ENCODE data around the gene MMP1.
A peak's percentile ranks its signal among the peaks of the same experiment; 100 is the strongest.

Gene MMP1

DNA sequence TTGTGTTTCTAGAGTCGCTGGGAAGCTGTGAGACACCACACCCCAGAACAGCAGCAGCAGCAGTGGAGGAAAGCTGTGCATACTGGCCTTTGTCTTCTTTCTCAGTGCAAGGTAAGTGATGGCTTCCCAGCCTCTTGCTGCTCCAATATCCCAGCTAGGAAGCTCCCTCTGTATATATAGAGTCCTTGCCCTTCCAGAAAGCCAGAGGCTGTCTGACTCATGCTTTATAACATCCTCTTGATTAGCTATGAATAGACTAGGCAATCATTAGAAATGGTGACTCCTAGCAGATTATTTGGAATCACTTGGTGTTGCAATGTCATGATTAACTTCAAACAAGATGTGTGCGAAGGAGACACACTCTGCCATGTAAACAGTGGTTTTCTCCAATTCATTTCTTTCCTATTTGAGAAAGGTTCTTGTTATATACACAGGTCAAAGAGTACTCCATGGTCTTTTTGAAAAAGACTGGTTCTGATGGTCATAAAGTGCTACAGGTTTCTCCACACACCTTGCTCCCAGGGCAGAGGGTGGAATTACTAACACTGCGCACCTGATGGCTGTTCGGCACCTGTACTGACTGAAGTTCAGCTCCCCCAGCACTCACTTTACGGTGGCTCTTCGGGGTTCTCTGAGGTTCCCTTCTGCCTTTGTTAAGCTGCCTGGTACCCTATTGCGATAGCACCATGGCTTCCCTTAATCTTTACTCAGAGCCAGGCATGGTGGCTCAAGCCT is at the start of gene MMP1:
TSS of gene MMP1 (minus strand) at position 149 of the 735 bp plus-strand sequence. CDS start at position 81, 68 bp downstream.
- peak; percentile 95 for DNase-seq (ENCODE audit: low spot score)

DNA sequence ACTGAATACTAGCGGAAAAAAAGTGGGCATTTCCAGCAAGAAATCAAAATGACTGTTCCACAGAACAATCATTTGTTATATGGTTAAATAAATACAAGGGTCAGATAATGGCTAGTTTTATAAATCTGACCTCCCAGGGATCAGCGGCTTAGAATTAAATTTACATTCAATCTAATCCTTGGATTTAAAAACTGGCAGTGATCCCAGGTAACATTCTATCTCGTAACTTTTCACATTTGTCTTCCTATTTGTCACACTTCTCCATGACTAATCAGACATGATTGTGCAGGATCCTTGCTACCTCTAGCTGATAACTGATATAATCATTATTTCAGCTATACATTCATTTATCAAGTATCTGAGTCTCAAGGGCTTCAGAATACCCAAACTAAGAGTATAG is 48.3 kb upstream of the MMP1 start:
- no peak for DNase-seq (ENCODE audit: low spot score)

DNA sequence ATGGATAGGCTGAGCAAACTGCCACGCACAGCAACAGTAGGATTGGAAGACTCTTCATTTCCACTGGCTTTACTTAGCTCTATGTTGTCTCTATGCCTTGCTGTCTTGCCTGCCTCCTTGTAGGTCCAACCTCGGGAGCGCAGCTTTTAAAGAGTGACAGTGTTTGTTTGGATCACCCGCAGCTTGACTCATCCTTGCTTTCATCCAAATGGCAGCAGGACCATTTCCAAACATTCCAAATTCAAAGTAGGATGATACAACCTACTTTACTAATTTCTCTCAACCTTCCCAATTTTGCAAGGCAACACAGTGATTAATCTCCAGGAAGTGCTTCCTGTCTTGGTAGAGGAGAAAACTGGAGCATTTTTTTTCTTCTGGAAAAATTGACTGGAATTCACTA is 45.5 kb upstream of the MMP1 start, which contains the start of gene MMP3:
TSS of gene MMP3 (minus strand) at position 121 of the 400 bp plus-strand sequence. CDS start at position 58, 63 bp downstream.
- DNase-seq (ENCODE audit: low spot score) = peak; percentile 31

DNA sequence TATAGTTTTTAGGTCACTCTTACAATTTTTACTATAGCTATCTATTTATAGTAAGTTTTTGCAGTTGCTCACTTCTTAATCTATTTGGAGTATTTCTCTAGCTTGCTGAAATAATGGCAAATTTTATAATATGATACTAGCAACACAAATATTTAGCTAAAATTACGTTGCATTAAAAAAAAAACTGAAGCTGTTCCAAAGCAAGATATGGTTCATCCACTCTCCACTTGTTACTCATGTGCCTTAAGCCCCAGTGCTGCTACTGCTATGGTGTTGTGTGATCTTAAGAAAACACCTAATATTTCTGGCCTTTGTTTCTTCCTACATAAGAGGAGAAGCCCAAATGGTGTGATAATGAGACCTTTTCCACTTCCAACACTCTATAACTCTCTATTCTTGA is 45.0 kb upstream of the MMP1 start:
- DNase-seq (ENCODE audit: low spot score) = no peak

DNA sequence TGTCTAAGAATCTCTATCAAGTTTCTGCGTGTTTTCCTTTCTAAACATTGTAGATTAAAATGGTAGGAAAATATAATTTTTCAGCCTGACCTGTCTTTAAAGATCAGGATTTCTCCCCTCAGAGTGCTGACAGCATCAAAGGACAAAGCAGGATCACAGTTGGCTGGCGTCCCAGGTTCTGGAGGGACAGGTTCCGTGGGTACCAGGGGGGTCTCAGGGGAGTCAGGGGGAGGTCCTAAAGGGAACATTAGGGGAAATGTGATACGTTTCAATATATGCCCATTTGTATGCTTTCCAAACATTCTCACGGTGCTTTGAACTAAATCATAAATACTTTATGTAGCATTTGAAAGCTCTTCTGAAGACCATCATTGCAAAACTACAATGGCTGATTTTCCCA is 42.1 kb upstream of the MMP1 start:
- no peak for DNase-seq (ENCODE audit: low spot score)

DNA sequence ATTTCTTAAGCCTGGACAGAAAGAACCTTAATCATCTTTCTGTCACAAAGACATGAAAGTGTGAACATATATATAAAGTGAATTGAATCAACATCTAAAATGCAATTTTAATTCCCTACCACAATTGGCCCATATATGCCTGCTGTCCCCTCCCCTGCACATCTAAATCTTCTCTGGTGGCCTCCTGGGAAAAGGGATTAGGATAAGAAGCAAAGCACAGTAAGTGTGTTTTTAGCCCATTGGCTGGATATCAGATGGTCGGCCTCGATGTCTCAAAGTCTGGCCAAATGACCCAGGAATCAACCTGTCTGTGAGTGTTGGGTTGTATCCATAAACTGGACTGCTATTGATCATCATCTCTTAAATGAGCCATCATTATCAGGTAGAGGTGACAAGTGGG is 39.7 kb upstream of the MMP1 start:
- DNase-seq (ENCODE audit: low spot score) = no peak

DNA sequence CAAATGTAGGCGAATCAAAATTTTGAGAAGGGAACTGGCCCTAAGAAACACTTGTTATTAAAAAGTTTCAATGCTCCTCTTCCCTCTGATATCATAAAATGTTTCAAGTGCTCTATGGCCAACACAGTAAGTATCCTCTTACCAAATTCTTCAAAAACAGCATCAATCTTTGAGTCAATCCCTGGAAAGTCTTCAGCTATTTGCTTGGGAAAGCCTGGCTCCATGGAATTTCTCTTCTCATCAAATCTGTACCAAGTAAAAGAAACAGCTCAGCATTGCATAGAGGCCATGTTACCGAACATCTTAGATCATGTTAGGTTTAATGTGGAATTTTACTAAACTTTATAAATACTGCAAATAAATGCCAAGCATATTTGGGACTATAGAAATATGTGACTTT is 39.2 kb upstream of the MMP1 start:
- DNase-seq (ENCODE audit: low spot score) = no peak

DNA sequence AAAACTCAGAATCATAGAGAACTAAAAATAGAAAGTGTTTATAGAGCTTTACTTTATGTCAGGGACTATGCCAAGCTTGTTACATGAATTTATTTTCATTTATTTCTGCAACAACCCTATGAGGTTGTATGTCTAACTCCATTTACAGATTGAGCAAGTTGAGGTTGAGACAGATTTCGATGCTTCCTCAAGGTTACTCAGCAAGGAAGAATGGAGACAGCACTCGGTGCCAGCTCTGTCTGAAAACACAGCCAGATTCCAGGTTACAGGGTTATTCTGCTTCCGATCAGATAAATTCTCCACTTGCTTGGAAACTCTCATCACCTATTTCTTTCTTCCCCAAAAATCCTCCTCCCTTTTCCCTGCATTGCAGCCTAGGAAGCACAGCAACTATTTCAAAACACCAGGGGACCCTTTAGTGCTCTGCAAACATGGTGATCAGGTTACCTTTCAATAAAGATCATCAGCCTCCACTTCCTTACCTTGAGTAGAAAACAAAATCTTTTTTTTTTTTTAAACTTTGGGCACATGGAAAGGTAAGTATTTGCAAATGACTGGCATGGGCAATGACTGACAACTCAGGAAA is 38.4 kb upstream of the MMP1 start:
- no peak for DNase-seq (ENCODE audit: low spot score)

DNA sequence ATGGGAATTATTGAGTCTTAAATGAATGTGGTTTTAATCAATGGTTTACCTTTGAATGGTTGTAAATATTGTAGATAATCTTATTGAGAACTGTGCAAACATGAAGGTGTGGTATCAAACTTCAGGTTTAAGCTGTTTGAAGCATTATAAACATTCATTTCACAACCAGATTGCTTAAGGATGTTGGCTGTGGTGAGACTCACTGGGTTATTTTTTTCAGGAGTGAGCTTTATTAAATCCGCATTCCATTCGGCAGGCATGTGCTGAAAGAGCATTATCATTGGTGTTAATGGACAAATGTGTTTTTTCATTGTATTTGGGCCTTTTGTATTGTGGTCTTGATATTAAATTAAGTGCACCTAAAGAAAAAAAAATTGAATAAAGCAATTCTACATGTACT is 35.8 kb upstream of the MMP1 start:
- DNase-seq (ENCODE audit: low spot score) = no peak

DNA sequence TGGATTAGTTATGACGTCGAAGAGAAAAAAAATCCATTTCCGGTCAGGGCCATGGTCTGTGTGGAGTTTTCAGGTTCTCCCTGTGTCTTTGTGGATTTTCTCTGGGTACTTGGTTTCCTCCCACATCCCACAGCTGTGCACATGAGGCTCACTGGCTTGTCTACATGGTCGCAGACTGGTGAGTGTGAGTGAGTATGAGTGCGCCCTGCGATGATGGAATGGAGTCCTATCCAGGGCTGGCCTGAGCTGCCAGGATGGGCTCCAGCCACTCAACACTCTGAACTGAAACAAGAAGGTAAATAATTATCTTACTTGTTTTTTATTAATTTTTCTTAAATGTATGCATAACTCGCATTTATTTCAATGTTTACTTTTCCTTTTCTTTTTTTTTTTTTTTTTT is 34.7 kb upstream of the MMP1 start:
- DNase-seq (ENCODE audit: low spot score) = no peak

DNA sequence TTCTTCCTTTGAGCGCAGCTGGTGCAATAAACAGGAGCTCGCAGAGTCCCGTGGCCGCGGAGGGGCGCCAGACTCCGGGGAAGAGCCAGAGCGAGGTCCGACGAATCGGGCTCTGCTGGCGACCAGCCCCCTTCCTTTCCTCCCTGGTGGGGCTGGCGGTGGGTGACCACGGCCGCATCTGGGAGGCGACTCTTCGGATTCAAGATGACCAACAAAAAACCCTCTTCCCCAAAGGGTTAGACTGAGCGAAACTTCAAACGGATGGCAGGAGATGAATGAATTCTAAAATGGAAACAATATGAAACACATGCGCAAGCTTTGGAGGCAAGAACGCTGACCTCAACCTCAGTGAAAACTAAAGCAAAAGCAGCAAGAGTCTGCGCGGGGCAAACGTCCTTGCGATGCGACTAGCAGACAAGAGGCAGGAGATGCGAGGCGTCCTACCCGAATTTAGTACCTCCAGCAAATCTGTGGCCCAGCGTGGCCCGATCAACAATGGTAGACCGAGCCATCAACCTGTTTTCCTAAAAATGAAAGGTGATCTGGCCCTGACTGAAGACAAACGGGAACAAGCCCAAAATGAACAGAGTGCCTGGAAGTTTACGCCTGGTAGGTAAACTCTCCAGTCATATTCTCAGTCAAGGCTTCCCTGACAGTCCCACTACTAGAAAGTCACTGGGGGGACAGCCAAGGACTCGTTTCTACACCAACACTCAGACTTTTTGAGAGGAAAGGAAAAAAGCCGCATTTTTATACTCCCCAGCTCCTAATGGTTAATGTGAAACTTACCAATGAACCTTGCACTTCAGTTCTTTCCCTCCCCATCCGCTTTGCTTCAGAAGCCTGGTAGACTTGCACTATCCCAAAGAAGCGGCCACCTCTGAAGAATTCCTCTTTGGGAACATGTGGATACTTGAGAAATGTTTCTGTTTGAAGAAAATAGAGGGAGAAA is 33.8 kb upstream of the MMP1 start:
- DNase-seq (ENCODE audit: low spot score) = peak; percentile 31

DNA sequence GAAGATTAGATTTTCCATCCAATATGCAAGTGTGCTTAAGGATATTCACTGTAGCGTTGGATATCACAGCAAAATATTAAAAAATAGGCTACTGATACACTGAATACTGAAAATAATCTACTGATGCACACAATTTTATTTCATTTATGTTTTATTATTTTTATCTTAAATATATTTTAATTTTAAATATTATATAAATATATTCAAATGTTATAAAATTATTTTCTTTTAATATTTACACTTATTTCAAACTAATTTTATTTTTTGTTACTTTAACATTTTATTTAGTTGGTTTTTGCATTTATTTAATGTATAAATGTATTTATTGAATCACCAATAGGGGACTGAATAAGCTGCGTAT is 33.1 kb upstream of the MMP1 start:
- DNase-seq (ENCODE audit: low spot score) = no peak

DNA sequence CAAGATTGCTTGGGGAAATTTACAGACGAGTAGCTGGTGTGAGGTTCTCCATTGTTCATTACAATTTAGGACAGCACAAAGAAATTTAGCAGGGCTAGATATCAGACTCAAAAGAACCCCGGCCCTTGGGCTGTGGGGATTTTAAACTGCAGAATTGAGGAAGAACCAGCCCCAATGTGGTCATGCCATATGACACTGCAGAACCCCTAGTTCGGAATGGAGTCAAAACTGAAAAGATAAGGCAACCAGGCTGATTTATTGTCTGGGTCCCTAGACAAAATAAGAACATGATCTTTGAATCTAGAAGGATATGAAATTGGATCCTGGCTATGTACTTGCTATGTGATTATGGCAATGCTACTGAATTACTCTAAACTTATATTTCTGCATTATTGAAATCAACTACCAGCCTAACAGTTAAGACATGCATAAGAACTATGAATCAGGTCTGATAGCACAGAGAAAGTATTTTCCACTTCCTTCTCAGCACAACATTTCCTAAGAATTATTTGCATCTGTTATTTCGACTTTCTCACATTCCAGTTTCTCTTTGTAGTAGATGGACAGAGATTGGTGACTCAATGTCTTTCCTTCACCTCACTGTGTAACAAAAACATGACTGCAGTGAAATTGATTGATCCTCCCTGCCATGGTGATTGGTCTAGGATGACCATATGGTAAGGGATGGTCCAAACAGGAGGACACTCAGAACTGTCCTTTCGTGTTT is 32.2 kb upstream of the MMP1 start:
- no peak for DNase-seq (ENCODE audit: low spot score)

DNA sequence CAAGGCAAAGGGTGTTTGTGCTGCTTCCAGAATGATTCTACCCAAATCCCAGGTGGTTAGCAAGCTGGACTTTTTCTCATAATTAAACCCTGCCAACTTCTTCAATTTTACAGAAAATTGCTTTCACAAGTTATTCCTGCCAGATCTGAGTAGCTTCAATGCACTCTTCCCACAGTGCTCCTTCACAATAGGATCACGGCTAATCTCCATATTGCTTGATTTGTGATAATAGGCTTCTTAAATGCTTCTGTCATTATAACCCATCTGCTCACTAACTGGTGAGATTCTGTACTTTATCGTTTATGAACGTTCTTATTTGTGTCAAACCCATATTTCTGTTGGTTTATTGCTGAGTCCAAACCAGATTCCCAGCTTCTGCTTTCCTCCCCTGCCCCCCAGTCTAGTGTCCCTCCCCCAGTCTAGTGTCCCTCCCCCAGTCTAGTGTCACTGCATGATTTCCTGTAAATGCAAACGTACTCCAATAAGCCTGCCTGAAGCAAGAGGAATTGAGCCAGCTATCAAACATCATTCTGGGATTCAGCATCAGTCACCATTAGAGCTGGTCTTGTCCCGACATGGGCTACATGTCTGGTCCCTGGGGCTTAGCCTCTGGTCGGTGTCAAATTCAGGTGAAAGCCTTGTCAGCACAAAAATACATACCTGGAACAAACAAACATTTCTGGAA is 31.5 kb upstream of the MMP1 start:
- no peak for DNase-seq (ENCODE audit: low spot score)

DNA sequence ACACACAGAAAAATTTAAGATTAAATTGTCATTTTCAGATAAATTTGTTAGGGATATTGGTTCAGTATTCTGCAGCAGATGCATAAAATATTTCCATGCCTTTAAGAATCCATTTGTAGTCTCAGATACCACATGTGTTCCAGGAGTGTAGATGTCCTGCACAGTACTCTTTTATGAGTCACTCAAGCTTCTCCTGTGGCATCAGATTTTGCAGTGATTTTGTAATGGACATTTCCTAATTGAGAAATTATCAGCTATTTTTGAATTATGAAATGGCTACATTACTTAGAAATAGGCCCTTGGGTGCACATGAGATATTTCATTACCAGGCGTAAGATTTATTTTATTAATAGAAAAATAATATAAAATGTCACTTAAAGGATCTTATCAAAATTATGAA is 26.6 kb upstream of the MMP1 start:
- DNase-seq (ENCODE audit: low spot score) = no peak

DNA sequence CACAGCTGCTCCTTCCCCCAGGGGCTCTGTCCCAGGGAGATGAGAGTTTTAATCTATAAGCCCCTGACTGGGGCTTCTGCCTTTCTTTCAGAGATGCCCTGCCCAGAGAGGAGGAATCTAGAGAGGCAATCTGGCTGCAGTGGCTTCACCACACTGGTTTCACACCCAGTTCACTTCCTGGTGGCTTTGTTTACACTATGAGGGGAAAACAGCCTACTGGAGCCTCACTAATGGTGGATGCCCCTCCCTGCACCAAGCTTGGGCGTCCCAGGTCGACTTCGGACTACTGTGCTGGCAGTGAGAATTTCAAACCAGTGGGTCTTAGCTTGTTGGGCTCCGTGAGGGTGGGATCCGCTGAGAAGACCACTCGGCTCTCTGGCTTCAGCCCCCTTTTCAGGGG is 21.5 kb upstream of the MMP1 start:
- DNase-seq (ENCODE audit: low spot score) = no peak

DNA sequence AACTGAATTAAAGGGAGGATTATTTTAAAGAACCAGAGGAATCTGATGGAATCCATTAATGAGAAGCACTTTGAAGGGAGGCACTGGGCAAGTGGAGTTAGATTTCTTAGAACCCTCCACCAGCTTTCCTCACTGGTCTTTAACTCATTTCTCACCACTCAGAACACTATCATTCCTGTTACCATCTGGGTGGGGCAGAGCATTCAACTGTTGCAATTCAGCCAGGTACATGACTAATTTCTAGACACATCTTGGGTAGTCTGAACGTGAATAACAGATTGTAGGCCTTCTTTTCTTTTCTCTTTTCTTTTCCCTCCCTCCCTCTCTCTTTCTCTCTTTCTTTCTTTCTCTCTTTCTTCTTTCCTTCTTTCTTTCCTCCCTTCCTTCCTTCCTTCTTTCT is 15.5 kb upstream of the MMP1 start:
- DNase-seq (ENCODE audit: low spot score) = no peak

DNA sequence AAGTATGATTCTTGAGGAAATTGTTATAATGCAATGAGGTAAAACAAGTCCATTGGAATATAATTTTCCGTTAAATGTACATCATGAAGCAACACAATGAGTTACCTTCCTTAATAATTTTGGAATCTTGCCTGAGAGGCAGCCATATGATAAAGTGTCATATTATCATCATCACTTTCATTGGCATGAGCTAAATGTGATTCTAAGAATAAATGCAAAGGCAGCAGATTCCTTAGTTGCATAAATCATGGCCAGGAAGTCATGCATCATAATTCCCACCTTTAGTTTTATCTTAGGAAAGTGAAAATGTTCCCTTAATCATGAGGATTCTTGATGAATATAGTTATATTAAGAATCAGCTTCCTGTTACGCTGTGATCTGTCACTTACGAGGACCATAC is 14.2 kb upstream of the MMP1 start:
- DNase-seq (ENCODE audit: low spot score) = no peak

DNA sequence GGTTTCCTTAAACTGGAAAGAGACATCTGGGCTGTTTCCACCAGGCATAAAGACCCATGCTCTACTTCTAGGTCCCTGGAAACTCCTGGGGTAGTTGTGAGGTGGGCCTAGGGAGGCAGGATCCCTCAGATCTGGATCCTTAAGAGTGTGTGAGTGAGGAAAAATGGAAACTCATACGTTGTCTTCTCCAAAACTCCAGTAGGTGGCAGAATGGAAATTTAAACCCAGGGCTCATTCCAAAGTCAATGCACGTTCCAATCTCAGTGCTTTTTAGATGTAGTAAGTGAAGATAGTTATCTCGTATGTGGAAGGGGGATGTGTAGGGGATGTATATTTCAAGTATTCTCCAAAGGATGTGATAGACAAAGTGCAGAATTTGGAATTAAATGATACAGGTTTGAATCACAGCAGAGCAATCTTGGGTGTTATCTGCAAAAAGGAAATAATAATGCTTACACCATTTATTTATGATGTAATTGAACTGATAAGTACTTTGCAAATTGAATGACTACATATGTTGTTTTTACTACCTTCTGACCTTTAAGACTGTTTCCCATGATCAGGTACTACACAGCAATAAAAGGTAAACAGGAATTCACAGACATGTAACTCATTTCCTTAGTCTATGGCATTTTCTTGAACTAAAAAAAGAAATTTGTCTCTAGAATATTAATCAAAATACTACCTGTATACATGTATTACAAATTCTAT is 13.1 kb upstream of the MMP1 start:
- no peak for DNase-seq (ENCODE audit: low spot score)

DNA sequence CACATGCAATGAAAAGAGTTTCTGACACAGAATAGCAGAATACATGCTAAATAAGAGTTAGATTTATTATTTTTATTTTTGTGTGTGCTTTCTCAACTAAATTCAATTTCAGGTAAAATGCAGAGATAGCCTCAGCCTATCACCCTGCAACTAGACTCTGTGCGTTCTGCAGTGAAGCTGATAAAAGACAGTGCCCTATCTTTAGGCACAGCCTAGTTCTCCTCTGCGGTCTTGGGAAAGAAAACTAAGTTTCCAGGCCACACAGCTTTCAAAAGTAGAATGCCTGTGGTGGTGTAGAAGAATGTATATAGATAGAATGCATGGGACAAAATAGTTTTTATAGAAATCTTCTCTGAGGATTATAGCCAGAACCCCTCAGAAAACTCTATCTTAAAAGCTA is 12.0 kb upstream of the MMP1 start:
- no peak for DNase-seq (ENCODE audit: low spot score)

DNA sequence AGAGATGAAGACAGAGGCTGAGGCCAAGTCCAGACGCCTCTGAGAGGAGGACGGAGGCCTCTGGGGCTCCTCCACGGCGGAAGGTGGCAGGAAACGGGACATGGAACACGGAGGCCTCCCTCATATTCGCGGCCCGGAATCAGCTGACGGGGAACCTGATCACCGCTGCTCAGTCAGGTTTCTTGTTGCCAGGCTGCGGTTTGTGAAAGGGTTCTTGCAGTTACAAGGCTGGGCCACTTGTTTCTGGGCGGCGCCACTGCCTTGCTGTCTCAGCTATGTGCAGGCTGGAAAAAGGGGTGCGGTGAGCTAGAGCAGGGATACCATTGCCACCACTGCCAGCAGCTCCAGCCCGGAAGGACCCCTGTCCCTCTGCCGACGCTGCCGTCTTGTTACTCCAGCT is 10.0 kb upstream of the MMP1 start:
- DNase-seq (ENCODE audit: low spot score) = no peak

Measured in kidney capillary endothelial cell (primary cell).